Neural cell (in vitro differentiated cells): Measurements from ENCODE around the gene IL31RA. TPM values are rescaled to one million over a fixed set of nuclear protein-coding genes. Genes with fewer than 3 reads are reported as not detected.

Experiments
- H2AFZ ChIP-seq: fragments of 200-600, 300-800 bp; sonication (generic), shearing (Covaris generic); 2 replicates; pipeline ENCODE4 v1.6.0; 2014; ENCODE audit warnings: low read depth, mild to moderate bottlenecking, antibody characterized with exemption, low read length, moderate library complexity
- H3F3A ChIP-seq: fragments of 200-600 bp; shearing (Covaris generic); 2 replicates; pipeline ENCODE4 v1.6.1; 2016; ENCODE audit warnings: mild to moderate bottlenecking, moderate library complexity, mixed read lengths, antibody characterized with exemption, low read length; ENCODE audit not compliant: insufficient read depth, poor library complexity, severe bottlenecking
- H3K27ac ChIP-seq: fragments of 200-600, 300-800 bp; sonication (generic), shearing (Covaris generic); 2 replicates; pipeline ENCODE4 v1.5.1; 2014; ENCODE audit warnings: mild to moderate bottlenecking, low read length, moderate library complexity
- H3K27me3 ChIP-seq: fragments of 300-800, 200-600 bp; sonication (generic), shearing (Covaris generic); 2 replicates; pipeline ENCODE4 v1.6.0; 2014; ENCODE audit warnings: mild to moderate bottlenecking, low read depth, low read length, moderate library complexity; ENCODE audit not compliant: insufficient read depth
- H3K36me3 ChIP-seq: fragments of 300-800, 200-600 bp; sonication (generic), shearing (Covaris generic); 2 replicates; pipeline ENCODE4 v1.5.1; 2014; ENCODE audit warnings: mild to moderate bottlenecking, antibody characterized with exemption, low read length, moderate library complexity; ENCODE audit not compliant: insufficient read depth
- H3K4me2 ChIP-seq: fragments of 300-800, 200-600 bp; sonication (generic), shearing (Covaris generic); 2 replicates; pipeline ENCODE4 v1.6.0; 2014; ENCODE audit warnings: mild to moderate bottlenecking, low read length
- H3K4me3 ChIP-seq: fragments of 300-800, 200-600 bp; sonication (generic), shearing (Covaris generic); 2 replicates; pipeline ENCODE4 v1.5.1; 2014; ENCODE audit warnings: mild to moderate bottlenecking, low read length, moderate library complexity
- H3K79me2 ChIP-seq: fragments of 200-600 bp; shearing (Covaris generic); replicated peaks from 2 replicates; pipeline ENCODE4 v1.6.0; 2014; ENCODE audit warnings: mild to moderate bottlenecking, low read length, moderate library complexity; ENCODE audit not compliant: insufficient read depth
- H3K9ac ChIP-seq: fragments of 300-800, 200-600 bp; sonication (generic), shearing (Covaris generic); 2 replicates; pipeline ENCODE4 v1.6.1; 2016; ENCODE audit warnings: mild to moderate bottlenecking, low read length, mixed read lengths
- H3K9me2 ChIP-seq: fragments of 200-600 bp; shearing (Covaris generic); 2 replicates; pipeline ENCODE4 v1.6.1; 2016; ENCODE audit warnings: mild to moderate bottlenecking, low read length, mixed read lengths; ENCODE audit not compliant: insufficient read depth
- H3K9me3 ChIP-seq: fragments of 200-600, 300-800 bp; sonication (generic), shearing (Covaris generic); 2 replicates; pipeline ENCODE4 v1.6.1; 2016; ENCODE audit warnings: mild to moderate bottlenecking, mixed run types, low read length, moderate library complexity, mixed read lengths
- H4K20me1 ChIP-seq: fragments of 200-600 bp; shearing (Covaris generic); 2 replicates; pipeline ENCODE4 v1.6.1; 2016; ENCODE audit warnings: mild to moderate bottlenecking, mixed run types; ENCODE audit not compliant: insufficient read depth
- CTCF ChIP-seq: fragments of 450-650 bp; IDR thresholded peaks from 2 replicates; pipeline ENCODE4 v1.5.1; 2014; ENCODE audit warnings: antibody characterized with exemption, mild to moderate bottlenecking, moderate library complexity; ENCODE audit not compliant: poor library complexity, severe bottlenecking
- EP300 ChIP-seq: fragments of 450-650 bp; conservative IDR thresholded peaks from 2 replicates; pipeline ENCODE4 v1.6.1; 2014; ENCODE audit warnings: antibody characterized with exemption, mild to moderate bottlenecking, moderate library complexity; ENCODE audit not compliant: poor library complexity, severe bottlenecking
- EZH2 ChIP-seq: fragments of 200-600, 300-800 bp; shearing (Covaris generic), sonication (generic); IDR thresholded peaks from 2 replicates; pipeline ENCODE4 v1.6.1; 2014; ENCODE audit warnings: antibody characterized with exemption, low read length, borderline replicate concordance, mild to moderate bottlenecking; ENCODE audit not compliant: insufficient read depth, poor library complexity, severe bottlenecking
- MXI1 ChIP-seq: fragments of 450-650 bp; conservative IDR thresholded peaks from 2 replicates; pipeline ENCODE4 v1.6.1; 2014; ENCODE audit warnings: antibody characterized with exemption, mild to moderate bottlenecking; ENCODE audit not compliant: poor library complexity, severe bottlenecking
- POLR2AphosphoS5 ChIP-seq: IDR thresholded peaks from 2 replicates; pipeline ENCODE4 v1.6.1; 2012
- RAD21 ChIP-seq: fragments of 450-650 bp; conservative IDR thresholded peaks from 2 replicates; pipeline ENCODE4 v1.6.1; 2014; ENCODE audit warnings: antibody characterized with exemption, mild to moderate bottlenecking, moderate library complexity
- REST ChIP-seq: IDR thresholded peaks from 2 replicates; pipeline ENCODE4 v1.6.1; 2012; ENCODE audit warnings: borderline replicate concordance
- SMC3 ChIP-seq: fragments of 450-650 bp; conservative IDR thresholded peaks from 2 replicates; pipeline ENCODE4 v1.6.1; 2014; ENCODE audit warnings: antibody characterized with exemption, mild to moderate bottlenecking, moderate library complexity; ENCODE audit not compliant: poor library complexity
- TAF1 ChIP-seq: IDR thresholded peaks from 2 replicates; pipeline ENCODE4 v1.6.1; 2012; ENCODE audit warnings: low read depth
- polyA plus RNA-seq: library from polyadenylated mRNA; depleted of rRNA; stranded (reverse); fragments of >200 nt; gene quantifications from 2 replicates; pipeline ENCODE4 v1.2.3, GENCODE V29; 2014

IL31RA gene
- polyA plus RNA-seq, 1 donor from 2014 or later: not detected

GRCh38 chr5:55960779-55961178 is 109.6 kb downstream of the IL31RA start:
- H3K4me2 ChIP-seq: no peak overlapping the region
- H3K27me3 ChIP-seq: no peaks in the 10 kb centered on the region
- H4K20me1 ChIP-seq: no peaks in the 10 kb centered on the region
- no peaks in the 10 kb centered on the region for H3K9me3 ChIP-seq
- no peaks in the 10 kb centered on the region for H3K79me2 ChIP-seq
- TF ChIP-seq CTCF (no peak), SMC3 (no peak), REST (no peak), POLR2AphosphoS5 (no peak), MXI1 (no peak), RAD21 (no peak), EZH2 (no peak), EP300 (no peak), TAF1 (no peak)
- H3K27ac ChIP-seq: no peak overlapping the region
- H3F3A ChIP-seq: no peaks in the 10 kb centered on the region
- H3K9ac ChIP-seq: no peak overlapping the region
- no peak overlapping the region for H3K4me3 ChIP-seq
- no peaks in the 10 kb centered on the region for H3K36me3 ChIP-seq
- H3K9me2 ChIP-seq: no peaks in the 10 kb centered on the region
- H2AFZ ChIP-seq: no peak overlapping the region

DNA sequence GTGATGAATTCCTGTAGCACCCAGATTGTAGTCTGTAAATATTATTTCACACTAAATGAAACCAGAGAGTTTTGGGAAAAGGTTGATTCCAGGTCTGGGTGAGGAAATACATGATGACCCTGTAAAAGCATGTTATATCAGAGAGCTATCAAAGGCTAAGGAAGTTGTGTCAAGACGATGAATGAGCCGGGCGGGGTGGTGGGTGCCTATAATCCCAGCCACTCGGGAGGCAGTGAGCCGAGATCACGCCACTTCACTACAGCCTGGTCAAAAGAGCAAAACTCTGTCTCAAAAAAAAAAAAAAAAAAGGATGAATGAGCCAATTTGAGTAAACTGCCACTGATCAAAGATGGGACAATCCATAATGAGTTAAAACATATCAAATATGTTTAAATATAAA is 114.4 kb downstream of the IL31RA start:
- Histone ChIP-seq H3F3A (no peaks in the 10 kb centered on the region), H2AFZ (no peak overlapping the region), H4K20me1 (no peaks in the 10 kb centered on the region), H3K9me2 (no peaks in the 10 kb centered on the region), H3K4me2 (no peak overlapping the region), H3K27ac (no peak overlapping the region), H3K27me3 (no peaks in the 10 kb centered on the region), H3K36me3 (no peaks in the 10 kb centered on the region), H3K9me3 (no peaks in the 10 kb centered on the region), H3K79me2 (no peaks in the 10 kb centered on the region), H3K9ac (no peak overlapping the region), H3K4me3 (no peak overlapping the region)
- TF ChIP-seq TAF1 (no peak), SMC3 (no peak), EP300 (no peak), EZH2 (no peak), REST (no peak), POLR2AphosphoS5 (no peak), RAD21 (no peak), CTCF (no peak), MXI1 (no peak)
